WI38 (cell line): ENCODE results near the gene CNKSR3.
A peak's percentile ranks its signal among the peaks of the same experiment; 100 is the strongest.

Experiments
- H3K4me3 ChIP-seq: 2 replicates; pipeline ENCODE4 v1.5.1; 2011; ENCODE audit warnings: low read depth, mild to moderate bottlenecking, control low read depth, low read length
- TF ChIP-seq, protein P1 (sequence below): IDR thresholded peaks from 2 replicates; pipeline ENCODE4 v1.5.1; 2012; ENCODE audit warnings: low read depth, mild to moderate bottlenecking, control low read depth, low read length

The CNKSR3 gene

DNA sequence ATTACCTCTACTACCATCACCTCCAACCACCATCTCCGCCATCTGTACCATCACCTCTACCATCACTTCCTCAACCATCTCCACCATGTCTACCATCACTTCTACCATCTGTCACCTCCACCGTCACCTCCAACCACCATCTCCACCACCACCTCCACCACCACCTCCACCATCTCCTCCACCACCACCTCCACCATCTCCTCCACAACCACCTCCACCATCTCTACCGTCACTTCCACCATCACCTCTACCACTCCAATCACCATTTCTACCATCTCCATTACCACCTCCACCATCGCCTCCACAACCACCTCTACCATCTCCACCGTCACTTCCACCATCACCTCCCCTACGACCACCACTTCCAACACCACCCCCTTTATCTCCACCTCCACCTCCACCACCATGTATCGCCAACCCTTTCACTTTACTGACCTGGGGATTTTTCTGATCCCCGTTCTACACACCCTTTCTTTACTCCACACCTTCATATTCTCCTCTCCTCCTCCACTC is 156.2 kb downstream of the CNKSR3 start:
- TF ChIP-seq, protein P1, sequence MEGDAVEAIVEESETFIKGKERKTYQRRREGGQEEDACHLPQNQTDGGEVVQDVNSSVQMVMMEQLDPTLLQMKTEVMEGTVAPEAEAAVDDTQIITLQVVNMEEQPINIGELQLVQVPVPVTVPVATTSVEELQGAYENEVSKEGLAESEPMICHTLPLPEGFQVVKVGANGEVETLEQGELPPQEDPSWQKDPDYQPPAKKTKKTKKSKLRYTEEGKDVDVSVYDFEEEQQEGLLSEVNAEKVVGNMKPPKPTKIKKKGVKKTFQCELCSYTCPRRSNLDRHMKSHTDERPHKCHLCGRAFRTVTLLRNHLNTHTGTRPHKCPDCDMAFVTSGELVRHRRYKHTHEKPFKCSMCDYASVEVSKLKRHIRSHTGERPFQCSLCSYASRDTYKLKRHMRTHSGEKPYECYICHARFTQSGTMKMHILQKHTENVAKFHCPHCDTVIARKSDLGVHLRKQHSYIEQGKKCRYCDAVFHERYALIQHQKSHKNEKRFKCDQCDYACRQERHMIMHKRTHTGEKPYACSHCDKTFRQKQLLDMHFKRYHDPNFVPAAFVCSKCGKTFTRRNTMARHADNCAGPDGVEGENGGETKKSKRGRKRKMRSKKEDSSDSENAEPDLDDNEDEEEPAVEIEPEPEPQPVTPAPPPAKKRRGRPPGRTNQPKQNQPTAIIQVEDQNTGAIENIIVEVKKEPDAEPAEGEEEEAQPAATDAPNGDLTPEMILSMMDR, result no peak
- no peak overlapping the region for H3K4me3 ChIP-seq

DNA sequence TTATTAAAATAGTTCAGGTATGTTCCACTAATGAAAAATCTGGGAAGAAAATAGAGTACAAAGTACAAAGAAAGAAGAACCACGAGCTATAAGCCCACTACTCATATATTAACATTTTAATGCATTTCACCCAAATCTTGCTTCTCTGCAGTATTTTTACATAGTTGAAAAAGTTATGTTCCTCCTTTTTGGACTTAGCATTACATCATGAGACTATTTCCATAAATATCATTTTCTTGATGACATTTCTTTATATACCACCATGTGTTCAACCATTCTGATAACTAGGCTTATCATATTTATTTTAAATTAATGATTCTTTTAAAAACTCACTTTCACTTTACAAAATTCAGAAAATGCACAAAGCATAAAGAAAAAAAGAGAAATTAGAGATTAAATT is 156.9 kb downstream of the CNKSR3 start:
- no peak overlapping the region for H3K4me3 ChIP-seq
- TF ChIP-seq, protein P1, result no peak

DNA sequence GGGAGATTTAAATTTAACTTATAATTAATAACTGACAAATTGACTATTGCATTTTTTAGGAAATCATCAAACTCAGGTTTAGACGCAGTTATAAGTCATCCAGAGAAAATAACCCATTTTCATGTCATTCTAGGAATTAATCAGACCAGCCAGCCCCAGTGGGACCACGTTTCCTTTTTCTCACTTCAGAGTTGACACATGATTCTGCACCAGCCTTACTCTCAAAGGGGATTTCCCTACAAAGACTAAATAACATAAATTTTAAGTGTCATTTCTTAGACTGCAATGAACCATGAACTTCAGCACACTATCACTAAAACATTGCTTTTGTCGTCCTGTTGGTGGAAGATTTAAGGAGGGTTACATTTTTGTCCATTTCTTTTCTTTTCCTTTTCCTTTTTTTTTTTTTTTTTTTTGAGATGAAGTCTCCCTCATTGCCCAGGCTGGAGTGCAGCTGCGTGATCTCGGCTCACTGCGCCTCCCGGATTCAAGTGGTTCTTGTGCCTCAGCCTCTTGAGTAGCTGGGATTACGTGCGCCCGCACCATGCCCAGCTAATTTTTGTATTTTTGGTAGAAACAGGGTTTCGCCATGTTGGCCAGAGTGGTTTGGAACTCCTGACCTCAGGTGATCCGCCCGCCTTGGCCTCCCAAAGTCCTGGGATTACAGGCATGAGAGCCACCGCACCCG is 157.4 kb downstream of the CNKSR3 start:
- H3K4me3 ChIP-seq, result no peak overlapping the region
- TF ChIP-seq, protein P1, result no peak

DNA sequence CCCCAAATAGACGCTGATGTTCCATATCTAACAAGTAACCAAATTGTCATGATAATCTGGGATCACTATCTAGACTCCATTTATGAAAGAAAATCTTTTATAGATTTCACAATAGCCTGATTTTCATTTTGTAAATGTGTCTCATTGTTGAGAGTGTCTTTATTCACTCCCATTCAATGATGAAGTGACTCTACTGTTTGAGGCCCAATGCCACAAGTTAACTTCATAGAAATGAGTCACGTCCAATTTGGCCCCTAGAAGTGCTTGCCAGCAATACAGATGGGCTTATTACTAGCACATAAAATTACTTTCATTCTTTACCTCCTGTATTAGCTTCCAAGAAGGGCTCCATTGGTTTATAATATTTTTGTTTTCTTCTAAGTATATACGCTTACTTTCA is 160.2 kb downstream of the CNKSR3 start:
- H3K4me3 ChIP-seq, result no peak overlapping the region
- TF ChIP-seq, protein P1, result no peak

DNA sequence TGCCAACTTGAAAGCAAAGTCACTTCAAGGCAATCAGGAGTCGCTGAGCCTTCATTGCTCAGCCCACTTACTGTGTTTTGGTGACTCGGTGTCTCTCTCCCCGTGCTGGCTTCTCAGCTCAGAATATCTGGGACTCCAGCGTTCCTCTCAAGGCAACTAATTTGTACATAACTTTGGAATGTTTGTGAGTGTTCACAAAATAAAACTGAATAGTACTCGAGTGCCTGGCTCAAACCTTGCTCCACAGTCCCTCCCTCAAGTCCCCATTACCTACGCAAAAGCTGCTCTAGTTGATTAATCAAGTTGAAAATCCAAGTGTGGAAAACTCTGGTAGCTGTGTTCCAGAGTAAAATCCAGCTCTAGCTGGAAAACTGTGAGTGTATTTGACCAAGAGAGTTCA is 162.5 kb downstream of the CNKSR3 start:
- TF ChIP-seq, protein P1, result no peak
- no peak overlapping the region for H3K4me3 ChIP-seq

DNA sequence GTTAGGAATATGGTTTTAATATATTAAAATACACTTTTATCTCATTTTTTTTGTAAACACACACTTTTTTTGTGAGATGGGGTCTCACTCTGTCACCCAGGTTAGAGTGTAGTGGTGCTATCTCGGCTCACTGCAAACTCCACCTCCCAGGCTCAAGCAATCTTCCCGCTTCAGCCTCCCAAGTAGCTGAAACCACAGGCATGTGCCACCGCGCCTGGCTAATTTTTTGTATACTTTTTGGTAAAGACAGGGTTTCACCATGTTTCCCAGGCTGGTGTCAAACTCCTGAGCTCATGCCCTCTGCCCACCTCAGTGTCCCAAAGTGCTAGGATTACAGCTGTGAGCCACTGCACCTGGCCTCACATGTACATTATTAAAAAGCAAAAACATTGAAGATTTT is 164.7 kb downstream of the CNKSR3 start:
- TF ChIP-seq, protein P1, result no peak
- no peak overlapping the region for H3K4me3 ChIP-seq

DNA sequence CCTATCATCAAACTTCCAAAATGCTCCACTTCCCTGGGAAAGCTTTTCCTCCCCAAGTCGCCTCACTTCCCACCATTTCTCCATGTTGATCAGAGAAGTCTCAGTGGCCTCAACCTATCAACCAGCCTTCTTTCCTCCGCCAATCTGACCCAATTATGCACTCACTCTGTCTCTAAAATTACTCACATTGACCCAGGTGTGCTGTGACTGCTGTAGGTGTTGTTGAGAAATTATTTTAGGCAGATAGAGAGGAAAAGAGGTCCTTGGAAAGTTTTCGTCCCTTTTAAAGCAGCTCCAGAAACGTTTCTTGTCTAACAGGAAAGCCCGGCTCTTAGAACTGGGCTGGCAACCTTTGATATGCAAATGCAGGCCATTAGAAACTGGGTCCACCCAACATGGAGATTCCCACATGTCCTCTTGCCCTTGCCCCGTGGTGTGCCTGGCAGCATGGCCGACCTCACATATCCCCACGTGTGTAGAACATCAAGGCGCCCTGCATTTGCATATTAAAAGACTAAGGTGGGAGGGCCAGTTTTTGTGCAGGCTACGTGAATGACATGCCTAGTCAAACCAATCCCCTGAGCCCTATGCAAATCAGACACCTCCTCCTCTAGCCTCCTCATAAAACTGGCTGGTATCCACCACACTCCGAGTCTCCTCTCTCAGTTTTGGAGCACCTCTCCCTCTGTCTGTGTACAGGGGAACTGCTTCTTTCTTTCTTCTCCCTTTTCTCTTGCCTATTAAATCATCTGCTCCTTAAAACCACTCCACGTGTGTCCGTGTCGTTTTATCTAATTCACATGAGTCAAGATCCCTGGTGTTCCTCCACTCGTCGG is 166.8 kb downstream of the CNKSR3 start:
- TF ChIP-seq, protein P1, result peak; percentile 43; the same call in 1 of the 2 replicates
- H3K4me3 ChIP-seq, result no peak overlapping the region
